Measurements from ENCODE around the gene GGA2.

Gene GGA2

DNA sequence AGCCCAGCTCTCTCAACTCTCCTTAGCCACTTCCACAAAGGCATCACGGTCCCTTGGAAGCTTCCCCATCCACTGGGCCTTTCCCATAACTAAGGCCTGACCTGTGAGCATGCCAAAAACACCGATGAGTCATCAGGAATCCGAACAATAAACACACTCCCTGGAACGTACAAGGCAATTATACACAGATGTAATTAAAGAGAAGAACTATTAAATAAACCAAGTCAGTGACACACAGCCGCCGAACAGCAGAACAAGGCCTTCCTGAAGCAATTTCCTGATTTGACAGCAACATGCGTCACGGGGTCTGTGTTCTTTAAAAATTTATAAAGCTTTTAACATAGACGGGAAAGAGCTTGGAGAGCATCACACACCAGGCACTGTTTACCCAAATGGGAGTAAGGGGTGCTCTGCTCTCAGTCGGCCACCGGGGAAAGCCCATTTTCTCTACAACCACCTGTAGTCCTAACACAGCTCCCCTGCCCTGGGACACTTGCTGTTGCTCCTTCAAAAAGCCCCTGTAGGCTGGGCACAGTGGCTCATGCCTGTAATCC lies 86.7 kb downstream of the GGA2 start:
- DNase-seq (ENCODE audit: low read depth in 1 of 2, low spot score in 1 of 2): no peak

DNA sequence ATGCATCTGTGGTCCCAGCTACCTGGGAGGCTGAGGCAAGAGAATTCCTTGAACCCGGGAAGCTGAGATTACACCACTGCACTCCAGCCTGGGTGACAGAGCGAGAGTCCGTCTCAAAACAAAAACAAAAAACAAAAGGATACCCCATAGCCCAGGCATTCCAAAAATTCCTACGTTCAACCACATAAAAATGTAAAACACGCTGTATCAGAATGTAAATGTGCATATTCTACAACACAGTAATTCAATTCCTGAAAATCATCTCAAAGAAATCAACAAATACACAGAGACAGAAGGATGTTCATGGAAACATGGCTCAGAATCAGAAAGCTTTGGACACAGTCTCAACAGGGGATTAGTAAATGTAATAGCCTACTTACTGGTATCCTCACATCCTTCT lies 90.3 kb downstream of the GGA2 start:
- no peak for DNase-seq (ENCODE audit: low read depth in 1 of 2, low spot score in 1 of 2)

DNA sequence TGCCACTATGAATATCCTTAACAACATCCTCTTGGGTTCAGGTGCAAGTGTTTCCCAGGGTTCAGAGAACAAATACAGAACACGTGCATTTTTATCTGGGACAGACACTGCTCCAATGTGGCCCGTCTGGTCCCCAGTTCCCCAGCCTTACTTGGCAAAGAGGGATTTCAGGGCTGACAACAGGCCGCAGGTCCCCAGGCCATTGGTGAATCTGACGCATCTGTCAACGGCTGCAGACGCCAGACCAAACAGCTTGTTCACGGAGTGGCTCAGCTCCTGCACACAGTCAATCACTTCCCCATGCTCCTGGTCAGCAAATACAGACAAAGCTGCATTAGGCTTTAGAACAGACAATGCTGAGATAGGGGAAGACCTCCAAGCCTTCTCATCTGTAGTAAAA lies 93.5 kb downstream of the GGA2 start:
- no peak for DNase-seq (ENCODE audit: low read depth in 1 of 2, low spot score in 1 of 2)

DNA sequence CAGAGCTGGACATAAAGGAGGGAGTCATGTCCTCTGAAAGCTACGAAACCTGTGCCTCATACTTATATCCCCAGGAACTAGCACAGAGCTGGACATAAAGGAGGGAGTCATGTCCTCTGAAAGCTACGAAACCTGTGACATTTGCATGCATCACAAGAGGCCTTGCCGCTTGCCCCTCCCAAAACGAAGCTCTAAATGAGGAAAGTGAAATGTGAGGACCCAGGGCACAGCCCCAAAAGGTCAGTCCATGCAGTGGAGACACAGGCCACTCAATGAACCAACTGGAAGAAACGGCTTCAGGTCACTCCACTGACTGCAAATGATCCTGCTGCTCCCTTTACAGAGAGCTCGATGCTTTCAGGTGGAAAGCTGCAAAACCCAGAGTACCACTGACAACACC lies 95.6 kb downstream of the GGA2 start:
- no peak for DNase-seq (ENCODE audit: low read depth in 1 of 2, low spot score in 1 of 2)
